Endothelial cell (in vitro differentiated cells): Measurements from ENCODE around the gene PSG4. TPM values are rescaled to one million over a fixed set of nuclear protein-coding genes. Genes with fewer than 3 reads are reported as not detected.
"Not testable (repeated sequence)": the region's sequence is repeated elsewhere in the genome, so short reads cannot be mapped to it uniquely, and the experiment has no call there.

Experiments
- DNase-seq: peaks from one replicate; pipeline ENCODE4 v3.0.0; 2021; ENCODE audit warnings: low spot score
- H3K27ac Mint-ChIP-seq: one replicate; pipeline ENCODE4 v1.8.0; 2021; ENCODE audit warnings: mixed read lengths, inconsistent platforms; ENCODE audit not compliant: unreplicated experiment
- H3K27me3 Mint-ChIP-seq: one replicate; pipeline ENCODE4 v1.8.0; 2021; ENCODE audit warnings: mild to moderate bottlenecking, moderate library complexity, mixed read lengths, inconsistent platforms; ENCODE audit not compliant: unreplicated experiment
- H3K36me3 Mint-ChIP-seq: one replicate; pipeline ENCODE4 v1.8.0; 2021; ENCODE audit warnings: mild to moderate bottlenecking, low read depth, mixed read lengths, inconsistent platforms; ENCODE audit not compliant: unreplicated experiment
- H3K4me1 Mint-ChIP-seq: one replicate; pipeline ENCODE4 v1.8.0; 2021; ENCODE audit warnings: mild to moderate bottlenecking, mixed read lengths, inconsistent platforms; ENCODE audit not compliant: unreplicated experiment
- H3K4me3 Mint-ChIP-seq: one replicate; pipeline ENCODE4 v1.8.0; 2021; ENCODE audit warnings: mild to moderate bottlenecking, mixed read lengths, inconsistent platforms; ENCODE audit not compliant: unreplicated experiment
- H3K9me3 Mint-ChIP-seq: one replicate; pipeline ENCODE4 v1.8.0; 2021; ENCODE audit warnings: mixed read lengths, inconsistent platforms; ENCODE audit not compliant: unreplicated experiment
- long read RNA-seq: library from polyadenylated mRNA; unstranded; transcript quantifications from one replicate; pipeline ENCODE4 v2.0.0, GENCODE V29; 2020; ENCODE audit not compliant: unreplicated experiment
- total RNA-seq: library from RNA; stranded (reverse); fragmentation: NEBNext Ultra II Directional; extraction: Animal tissue kit (Norgen Biotek cat#: 25700); gene quantifications from one replicate; pipeline ENCODE4 v1.2.1, GENCODE V29; 2021; ENCODE audit not compliant: unreplicated experiment

PSG4 gene
- total RNA-seq = not detected
- long read RNA-seq = 0 reads

DNA sequence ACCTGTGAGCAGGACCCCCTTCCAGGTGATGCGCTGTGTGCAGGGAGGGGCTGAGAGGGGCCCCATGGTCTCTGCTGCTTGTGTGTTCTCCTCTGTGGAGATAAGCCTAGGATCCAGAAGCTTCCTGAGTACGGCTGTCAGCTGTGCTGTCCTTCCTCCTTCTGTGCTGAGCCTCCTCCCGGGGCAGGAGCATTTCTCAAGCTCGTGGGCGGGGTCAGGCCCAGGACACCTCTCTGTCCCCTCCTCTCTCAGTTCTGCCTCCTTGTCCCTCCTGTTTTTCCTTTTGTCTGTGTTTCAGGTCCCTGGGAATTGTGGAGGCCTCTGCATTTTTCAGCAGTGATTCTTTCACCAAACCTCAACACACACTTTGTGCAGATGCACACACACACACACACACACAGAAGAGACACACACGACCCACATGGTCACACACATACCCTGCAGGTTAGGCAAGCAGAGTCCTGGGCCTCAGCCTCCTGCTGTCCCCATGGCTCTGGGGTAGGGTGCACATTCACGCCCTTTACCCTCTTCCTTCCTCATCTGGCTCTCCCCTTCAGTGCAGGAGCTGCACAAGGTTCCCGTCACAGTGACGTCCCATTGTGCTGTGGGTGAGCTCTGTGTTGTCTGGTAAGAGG is at the start of gene PSG4:
PSG4 (minus strand) TSS at position 168 of the 635 bp plus-strand sequence; CDS start at position 66, 102 bp downstream.
- not testable (repeated sequence) for H3K27me3 Mint-ChIP-seq, H3K4me1 Mint-ChIP-seq, DNase-seq, H3K4me3 Mint-ChIP-seq, H3K36me3 Mint-ChIP-seq, H3K27ac Mint-ChIP-seq, H3K9me3 Mint-ChIP-seq

DNA sequence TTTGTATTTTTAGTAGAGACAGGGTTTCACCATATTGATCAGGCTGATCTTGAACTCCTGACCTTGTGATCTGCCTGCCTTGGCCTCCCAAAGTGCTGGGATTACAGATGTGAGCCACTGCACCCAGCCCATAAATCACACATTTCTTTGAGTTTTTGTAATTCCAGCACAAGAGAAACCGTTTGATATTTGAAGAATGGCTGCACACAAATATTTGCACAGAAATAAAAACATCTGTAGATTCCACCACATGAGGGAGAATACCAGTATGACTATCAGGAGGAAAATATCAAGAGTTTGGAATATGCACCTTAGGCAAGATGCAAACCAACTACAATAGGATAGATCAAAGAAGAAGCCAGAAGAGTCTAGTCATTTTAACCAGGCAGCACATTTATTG is 46.0 kb upstream of the PSG4 start:
- H3K36me3 Mint-ChIP-seq, DNase-seq, H3K9me3 Mint-ChIP-seq, H3K27me3 Mint-ChIP-seq, H3K4me1 Mint-ChIP-seq, H3K4me3 Mint-ChIP-seq, H3K27ac Mint-ChIP-seq: not testable (repeated sequence)

DNA sequence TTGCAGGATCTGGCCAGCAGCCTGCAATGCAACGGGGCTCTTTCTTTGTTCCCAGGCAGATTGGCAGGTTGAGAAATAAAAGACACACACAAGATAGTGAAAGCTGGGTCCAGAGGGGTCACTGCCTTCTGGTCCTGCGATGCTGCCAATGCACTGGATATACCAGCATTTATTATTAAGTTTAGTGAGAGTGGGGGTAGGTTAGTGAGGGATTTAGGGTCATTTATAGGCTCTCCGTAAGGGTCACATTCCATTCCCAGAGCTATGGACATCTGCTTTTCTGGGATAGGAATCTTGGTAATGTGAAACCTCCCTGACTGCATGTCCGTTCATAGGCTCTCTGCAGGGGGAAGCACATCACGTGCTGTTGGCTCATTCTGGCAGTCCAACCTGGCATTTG is 44.9 kb upstream of the PSG4 start:
- H3K27me3 Mint-ChIP-seq, H3K4me1 Mint-ChIP-seq, H3K9me3 Mint-ChIP-seq, H3K27ac Mint-ChIP-seq, H3K4me3 Mint-ChIP-seq, DNase-seq, H3K36me3 Mint-ChIP-seq: not testable (repeated sequence)

DNA sequence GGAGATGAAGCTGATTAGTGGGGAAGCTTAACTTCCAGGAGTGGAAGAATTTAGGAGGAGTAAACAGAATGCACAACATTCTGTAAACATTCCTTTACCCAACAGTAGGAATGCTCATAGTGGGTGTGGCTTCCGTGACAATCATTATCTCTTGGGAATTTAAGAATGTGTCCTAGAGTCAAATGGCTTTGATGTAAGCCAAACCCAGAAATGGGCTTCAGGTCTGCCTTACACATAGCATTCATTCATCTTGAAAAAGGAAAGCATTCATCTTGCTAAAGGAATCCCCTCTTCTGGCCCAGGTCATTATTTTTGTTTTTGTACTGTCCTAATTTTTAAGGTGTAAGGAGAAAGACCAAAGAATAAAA is 43.2 kb upstream of the PSG4 start:
- not testable (repeated sequence) for DNase-seq, H3K36me3 Mint-ChIP-seq, H3K4me1 Mint-ChIP-seq, H3K9me3 Mint-ChIP-seq, H3K4me3 Mint-ChIP-seq, H3K27ac Mint-ChIP-seq, H3K27me3 Mint-ChIP-seq

DNA sequence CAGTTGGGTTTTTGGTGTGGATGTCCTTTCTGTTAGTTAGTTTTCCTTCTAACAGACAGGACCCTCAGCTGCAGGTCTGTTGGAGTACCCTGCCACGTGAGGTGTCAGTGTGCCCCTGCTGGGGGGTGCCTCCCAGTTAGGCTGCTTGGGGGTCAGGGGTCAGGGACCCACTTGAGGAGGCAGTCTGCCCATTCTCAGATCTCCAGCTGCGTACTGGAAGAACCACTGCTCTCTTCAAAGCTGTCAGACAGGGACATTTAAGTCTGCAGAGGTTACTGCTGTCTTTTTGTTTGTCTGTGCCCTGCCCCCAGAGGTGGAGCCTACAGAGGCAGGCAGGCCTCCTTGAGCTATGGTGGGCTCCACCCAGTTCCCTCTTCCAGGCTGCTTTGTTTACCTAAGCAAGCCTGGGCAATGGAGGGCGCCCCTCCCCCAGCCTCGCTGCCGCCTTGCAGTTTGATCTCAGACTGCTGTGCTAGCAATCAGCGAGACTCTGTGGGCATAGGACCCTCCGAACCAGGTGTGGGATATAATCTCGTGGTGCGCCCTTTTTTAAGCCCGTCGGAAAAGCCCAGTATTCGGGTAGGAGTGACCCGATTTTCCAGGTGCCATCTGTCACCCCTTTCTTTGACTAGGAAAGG is 41.9 kb upstream of the PSG4 start:
- DNase-seq, H3K36me3 Mint-ChIP-seq, H3K4me3 Mint-ChIP-seq, H3K9me3 Mint-ChIP-seq, H3K4me1 Mint-ChIP-seq, H3K27me3 Mint-ChIP-seq, H3K27ac Mint-ChIP-seq: not testable (repeated sequence)

DNA sequence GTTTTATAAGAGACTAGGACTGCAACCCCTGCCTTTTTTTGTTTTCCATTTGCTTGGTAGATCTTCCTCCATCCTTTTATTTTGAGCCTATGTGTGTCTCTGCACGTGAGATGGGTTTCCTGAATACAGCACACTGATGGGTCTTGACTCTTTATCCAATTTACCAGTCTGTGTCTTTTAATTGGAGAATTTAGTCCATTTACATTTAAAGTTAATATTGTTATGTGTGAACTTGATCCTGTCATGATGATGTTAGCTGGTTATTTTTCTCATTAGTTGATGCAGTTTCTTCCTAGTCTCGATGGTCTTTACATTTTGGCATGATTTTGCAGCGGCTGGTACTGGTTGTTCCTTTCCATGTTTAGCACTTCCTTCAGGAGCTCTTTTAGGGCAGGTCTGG is 40.4 kb upstream of the PSG4 start:
- H3K4me1 Mint-ChIP-seq, H3K27ac Mint-ChIP-seq, H3K36me3 Mint-ChIP-seq, DNase-seq, H3K9me3 Mint-ChIP-seq, H3K4me3 Mint-ChIP-seq, H3K27me3 Mint-ChIP-seq: not testable (repeated sequence)

DNA sequence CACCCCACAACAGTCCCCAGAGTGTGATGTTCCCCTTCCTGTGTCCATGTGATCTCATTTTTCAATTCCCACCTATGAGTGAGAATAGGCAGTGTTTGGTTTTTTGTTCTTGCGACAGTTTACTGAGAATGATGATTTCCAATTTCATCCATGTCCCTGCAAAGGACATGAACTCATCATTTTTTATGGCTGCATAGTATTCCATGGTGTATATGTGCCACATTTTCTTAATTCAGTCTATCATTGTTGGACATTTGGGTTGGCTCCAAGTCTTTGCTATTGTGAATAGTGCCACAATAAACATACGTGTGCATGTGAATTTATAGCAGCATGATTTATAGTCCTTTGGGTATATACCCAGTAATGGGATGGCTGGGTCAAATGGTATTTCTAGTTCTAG is 36.8 kb upstream of the PSG4 start:
- not testable (repeated sequence) for H3K36me3 Mint-ChIP-seq, H3K4me1 Mint-ChIP-seq, H3K27ac Mint-ChIP-seq, H3K9me3 Mint-ChIP-seq, H3K27me3 Mint-ChIP-seq, H3K4me3 Mint-ChIP-seq, DNase-seq

DNA sequence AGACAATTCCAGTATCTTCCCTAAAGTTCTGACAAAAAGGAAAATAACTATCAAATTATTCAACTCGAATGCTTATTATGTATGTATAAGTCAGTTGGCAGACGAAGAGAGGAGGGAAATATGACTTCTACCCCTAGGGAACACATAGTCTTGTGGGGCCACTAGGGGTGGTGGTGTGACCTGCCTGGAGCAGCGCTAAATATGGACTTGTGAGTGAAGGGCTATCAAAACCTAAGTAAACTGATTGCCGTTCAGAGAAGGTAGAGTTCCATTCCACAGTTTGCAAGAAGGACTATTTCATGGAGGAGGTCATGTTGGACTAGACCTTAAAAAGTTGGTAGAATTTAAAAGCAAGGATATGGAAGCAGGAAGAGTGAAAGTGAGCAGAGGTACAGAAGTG is 32.8 kb upstream of the PSG4 start:
- not testable (repeated sequence) for H3K27me3 Mint-ChIP-seq, DNase-seq, H3K4me1 Mint-ChIP-seq, H3K36me3 Mint-ChIP-seq, H3K27ac Mint-ChIP-seq, H3K9me3 Mint-ChIP-seq, H3K4me3 Mint-ChIP-seq

DNA sequence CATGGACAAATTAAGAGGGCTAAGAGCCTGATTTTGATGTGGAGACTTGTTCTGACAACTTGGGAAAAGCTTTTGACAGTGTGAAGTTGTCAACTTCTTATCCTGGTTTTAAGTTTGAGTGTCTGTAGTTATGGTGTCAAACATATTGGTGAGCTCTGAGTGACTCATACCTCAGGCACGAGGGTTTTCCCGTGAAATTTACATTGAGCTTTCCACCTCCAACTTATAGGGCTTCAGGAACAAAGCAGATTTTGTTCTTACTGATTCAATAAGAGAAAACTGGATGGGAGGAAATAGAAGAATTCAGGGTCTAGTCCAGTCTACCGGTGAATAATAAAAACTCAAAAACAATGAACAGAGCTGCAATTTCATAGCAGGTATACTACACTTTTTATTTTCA is 30.2 kb upstream of the PSG4 start:
- H3K4me3 Mint-ChIP-seq, H3K27ac Mint-ChIP-seq, H3K27me3 Mint-ChIP-seq, H3K36me3 Mint-ChIP-seq, H3K9me3 Mint-ChIP-seq, H3K4me1 Mint-ChIP-seq, DNase-seq: not testable (repeated sequence)
